ENCODE measurements around the gene SLC25A26.

The SLC25A26 gene

DNA sequence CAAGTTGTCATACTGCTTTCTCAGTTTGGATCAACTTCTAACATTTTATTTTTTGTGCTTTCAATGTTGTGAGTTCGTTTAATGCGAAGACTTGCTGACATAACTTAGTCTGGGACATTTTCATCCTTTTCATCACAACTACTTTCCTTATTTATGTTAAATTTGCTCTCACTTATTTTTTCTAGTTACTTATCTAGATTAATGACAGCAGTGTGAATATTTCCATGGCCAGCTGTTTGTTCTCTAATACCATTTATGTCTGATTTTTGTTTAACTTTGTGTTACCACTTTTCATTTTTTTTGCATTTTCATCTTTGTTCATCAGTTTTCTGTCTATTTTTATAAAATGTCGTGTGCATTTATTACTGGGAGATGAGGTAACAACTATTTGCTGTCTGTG lies 6.2 kb downstream of the SLC25A26 start:
- DNase-seq (ENCODE audit: low read depth in 3 of 3) = no peak

DNA sequence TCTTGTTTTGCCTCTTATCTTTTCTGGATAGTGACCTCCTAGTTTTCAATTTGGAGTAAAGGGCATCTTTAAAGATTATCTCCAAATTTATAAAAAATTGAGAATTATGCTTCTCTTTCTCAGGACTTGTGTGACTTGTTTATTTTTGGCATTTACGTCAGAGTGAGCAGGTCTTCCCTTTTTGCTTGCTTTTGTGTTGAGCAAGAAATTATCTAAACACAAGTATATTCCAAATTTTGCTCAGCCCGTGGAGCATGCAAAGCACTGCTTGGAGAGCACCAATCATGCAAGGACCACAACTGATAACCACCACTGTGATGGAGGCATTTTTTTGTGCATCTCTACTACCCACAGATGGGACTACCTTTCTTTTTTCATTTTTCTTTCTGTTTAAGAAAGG lies 7.1 kb downstream of the SLC25A26 start:
- DNase-seq (ENCODE audit: low read depth in 3 of 3) = no peak

DNA sequence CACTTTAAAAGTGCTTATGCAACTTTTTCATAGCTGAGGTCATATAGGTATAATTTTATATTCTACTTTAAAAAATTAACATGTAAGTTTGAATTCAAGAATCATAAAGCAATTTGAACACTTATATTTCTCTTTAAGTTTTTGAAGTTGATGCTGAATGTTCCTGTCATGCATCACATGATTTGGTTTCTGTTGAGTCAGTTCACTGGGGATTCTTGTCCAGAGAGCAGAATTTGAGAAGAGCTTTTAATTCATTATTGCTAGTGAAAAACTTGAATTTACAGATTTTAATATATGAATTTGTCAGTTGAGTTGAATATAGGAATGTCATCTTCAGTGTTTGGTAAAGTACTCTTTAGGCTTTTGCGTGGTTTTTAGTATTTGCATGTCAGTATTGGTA lies 7.9 kb downstream of the SLC25A26 start:
- no peak for DNase-seq (ENCODE audit: low read depth in 3 of 3)

- DNase-seq (ENCODE audit: low read depth in 3 of 3) = no peak
Observed at GRCh38 chr3:66229931-66230330, 9.1 kb downstream of the SLC25A26 start.

DNA sequence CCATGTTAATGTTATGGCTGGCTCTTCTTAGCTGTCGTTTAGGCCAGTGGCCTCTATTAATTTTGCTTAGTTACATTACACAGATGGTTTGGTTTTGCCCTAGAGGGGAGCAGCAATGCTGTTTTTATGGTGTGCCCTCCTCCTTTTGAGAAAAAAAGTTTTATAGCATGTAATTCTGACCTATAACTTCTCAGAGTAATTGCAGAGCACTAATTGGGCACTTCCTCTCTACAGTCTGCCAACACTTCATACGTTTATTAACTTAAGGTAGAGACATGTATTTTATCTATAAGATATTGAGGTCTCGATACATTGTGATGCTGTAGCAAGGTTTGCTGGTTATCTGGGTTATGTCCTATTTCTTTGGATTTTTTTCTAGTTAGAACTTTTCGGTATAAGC lies 12.2 kb downstream of the SLC25A26 start:
- DNase-seq (ENCODE audit: low read depth in 3 of 3) = no peak

- no peak for DNase-seq (ENCODE audit: low read depth in 3 of 3)
Observed at GRCh38 chr3:66236281-66236680, 15.5 kb downstream of the SLC25A26 start.

DNA sequence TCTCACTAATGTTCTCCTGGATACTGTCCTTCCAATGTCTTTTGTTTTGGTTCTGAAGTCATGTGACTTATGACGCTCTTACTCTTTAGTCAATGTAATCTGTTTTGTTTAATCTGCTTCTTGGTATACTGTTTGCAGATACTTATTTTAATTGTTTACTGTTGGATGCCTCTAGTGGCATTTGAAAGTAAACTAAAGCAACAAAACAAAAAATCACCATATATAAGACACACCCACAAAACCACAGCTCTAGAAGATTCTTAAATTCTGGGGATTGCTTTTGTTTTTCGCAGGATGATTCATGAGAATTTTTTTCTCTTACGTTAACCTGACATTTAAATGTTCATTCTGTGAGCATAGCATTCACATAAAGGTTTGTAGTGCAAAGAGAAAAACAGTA lies 16.8 kb downstream of the SLC25A26 start:
- no peak for DNase-seq (ENCODE audit: low read depth in 3 of 3)

DNA sequence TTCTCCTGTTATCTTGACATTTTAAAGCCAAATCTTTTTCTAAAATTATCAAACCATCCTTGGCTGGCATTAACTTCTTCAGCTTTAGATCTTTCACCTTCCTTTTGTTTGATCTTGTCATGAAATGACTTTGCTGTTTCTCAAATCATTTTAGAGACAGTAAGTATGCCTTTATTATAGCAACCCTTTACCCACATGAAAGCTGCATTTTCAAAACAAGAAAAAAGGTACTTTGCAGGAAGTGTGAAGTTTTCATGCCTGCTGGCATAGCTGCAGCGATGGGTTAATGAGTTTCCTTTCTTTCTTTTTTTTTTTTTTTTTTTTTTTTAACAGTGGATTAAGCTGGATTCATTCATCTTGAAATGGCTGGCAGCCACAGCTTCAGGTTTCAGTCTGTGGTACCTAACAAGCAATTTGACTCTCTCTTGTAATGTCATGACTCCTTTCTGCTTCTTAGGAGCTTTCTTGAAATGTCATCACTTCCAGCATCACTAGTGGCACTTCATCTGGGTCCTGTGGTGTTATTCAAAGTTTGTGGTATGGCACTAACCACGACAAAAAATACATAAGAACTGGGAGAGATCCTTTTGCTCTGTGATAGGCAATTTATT lies 18.8 kb downstream of the SLC25A26 start:
- DNase-seq (ENCODE audit: low read depth in 3 of 3) = no peak

- DNase-seq (ENCODE audit: low read depth in 3 of 3) = no peak
Observed at GRCh38 chr3:66241466-66241865, 20.7 kb downstream of the SLC25A26 start.

DNA sequence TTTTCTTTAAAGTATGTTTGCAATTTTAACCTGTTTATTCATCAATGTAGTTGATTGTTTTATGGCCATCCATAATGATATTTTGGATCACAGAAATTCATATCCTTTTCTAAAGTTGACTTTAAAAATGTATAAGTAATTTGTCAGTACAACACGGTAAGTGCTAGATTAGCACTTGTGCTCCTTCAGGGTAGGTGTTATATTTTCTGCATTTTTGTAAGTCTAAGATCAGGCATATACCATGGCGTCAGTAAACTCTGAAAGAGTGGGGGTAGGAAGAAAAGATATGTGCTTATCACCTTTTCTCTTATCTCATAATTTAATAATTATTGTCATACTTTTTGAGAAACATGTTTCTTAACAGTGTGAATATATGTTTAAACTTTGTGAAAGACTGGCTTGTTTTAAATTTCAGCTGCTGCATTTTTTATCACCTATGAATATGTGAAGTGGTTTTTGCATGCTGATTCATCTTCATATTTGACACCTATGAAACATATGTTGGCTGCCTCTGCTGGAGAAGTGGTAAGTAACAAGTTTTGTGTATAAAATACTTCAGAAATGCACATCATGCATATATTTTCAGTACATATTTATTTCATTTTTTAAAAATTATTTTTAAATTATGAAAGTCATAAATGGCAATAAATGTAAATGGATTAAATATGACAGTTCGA lies 22.1 kb downstream of the SLC25A26 start:
- no peak for DNase-seq (ENCODE audit: low read depth in 3 of 3)

DNA sequence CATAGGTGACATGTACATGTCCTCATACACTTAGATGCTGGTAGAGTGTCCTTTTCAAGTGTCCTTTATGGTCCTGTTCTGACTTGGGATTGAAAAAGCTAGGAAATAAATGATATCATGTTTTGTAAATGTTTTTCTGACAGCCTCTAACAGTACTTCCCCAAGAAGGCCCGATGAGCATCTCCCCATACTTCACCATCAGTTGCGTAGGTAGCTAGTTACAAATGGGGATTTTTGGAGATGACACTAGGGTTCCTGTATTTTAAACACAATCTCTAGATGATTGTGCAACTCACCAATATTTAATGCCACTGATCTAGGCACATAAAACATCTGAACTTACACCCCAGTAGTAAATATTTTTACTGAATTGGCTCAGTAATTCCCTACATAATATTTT lies 27.8 kb downstream of the SLC25A26 start:
- DNase-seq (ENCODE audit: low read depth in 3 of 3) = no peak

DNA sequence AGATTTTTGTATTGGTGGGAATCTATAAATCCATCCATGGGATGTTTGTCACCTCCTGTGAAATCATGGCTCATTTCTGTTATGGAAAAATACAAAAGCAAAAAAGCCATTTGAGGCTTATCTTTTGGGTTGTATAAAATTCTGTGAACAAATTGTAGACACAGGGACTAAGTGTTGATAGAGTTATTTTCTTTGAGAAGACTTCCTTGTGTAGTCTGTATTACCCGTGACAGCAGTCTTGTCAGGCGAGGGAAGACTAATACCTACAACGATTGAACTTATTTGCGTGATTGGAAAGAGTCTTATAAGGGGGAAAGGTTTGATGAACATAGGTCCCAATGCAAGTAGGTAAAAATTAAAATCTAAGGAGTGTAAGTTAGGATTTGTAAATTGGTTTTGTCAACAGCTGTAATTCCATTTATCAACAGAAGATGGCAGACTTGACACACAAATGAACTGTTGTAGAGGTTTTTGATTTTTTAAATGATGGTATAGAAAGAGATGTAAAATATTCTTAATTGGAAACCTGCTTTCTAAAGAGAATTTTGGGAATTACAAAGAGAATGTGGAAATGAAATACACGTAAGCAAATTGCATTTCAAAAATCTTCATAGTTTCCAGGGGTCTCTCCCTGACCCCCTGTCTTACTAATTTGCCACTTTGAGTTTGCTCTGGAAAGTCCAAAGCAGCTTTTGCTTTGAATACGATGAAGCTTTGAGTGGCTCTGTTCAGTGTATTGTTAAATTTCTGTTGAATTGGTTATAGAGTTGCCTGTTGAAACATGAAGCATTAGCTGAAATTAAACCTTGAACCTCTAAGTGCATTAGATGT lies 33.2 kb downstream of the SLC25A26 start:
- DNase-seq (ENCODE audit: low read depth in 3 of 3) = no peak

DNA sequence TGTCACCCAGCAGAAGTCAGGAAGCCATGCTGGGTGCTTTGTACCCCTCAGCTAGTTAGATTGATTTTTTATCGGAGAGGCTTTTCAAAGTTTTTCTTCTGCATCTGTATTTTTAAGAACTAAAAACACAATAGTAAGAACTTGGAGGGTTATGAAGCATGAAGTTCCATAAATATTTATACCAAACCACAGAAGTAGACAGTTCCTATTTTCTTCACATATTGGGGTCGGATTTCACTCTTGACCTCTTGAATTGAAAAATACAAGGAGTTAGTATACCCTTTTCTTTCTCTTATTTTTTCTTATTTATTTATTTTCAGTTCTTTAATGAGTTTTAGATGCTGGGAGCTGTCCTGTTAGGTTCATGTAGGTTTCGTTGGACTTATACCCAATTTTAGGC lies 35.1 kb downstream of the SLC25A26 start:
- no peak for DNase-seq (ENCODE audit: low read depth in 3 of 3)

GRCh38 chr3:66256806-66257205 lies 36.0 kb downstream of the SLC25A26 start:
- no peak for DNase-seq (ENCODE audit: low read depth in 3 of 3)

DNA sequence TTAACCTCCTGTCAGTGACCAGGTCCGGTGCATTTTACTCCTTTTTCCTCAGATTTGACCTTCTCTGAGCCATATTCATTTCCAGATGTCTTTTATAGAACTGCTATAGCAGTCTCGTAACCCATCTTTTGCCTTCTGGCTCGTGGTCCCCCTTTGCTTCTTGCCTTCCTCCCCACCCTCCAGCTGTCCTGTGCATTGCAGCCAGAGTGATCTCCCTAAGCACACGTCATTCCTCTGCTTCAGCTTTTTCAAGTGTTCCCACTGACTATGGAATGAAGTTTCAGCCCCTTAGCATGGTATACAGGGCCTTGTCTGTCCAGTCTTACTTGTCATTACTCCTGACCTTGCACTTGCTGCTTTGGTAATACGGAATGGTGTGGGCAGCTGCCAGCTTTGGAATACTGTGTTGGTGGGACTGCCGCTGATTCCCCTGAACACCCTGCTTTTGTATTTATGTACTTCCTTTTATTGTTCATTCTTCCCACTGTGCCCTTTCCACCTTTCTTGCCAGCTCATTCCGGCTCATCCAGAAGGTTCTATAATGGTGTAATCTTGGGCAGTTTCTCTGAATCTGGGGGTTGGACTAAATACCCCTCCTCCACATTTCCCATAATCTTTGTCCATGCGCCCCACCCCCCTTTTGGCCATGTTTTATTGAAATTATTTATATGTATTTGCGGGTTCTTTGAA lies 38.9 kb downstream of the SLC25A26 start:
- DNase-seq (ENCODE audit: low read depth in 3 of 3) = no peak

DNA sequence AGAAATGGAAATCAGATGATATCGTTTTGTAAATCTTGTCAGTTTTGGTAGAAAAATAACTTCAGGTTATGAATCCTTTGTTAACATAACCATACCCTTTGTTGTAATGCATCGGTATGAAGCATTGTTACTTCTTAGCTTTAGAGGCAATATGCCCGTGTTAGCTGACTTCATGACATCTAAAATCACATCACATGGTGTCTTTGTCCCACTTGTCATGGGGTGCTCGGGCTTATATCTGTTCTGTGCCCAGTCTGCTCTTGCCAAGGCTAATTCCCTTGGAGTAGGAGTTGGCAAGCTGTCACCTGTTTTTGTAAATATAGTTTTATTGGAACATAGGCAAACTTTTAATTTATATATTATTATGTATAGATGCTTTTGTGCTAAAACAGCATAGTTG lies 39.6 kb downstream of the SLC25A26 start:
- DNase-seq (ENCODE audit: low read depth in 3 of 3) = no peak

DNA sequence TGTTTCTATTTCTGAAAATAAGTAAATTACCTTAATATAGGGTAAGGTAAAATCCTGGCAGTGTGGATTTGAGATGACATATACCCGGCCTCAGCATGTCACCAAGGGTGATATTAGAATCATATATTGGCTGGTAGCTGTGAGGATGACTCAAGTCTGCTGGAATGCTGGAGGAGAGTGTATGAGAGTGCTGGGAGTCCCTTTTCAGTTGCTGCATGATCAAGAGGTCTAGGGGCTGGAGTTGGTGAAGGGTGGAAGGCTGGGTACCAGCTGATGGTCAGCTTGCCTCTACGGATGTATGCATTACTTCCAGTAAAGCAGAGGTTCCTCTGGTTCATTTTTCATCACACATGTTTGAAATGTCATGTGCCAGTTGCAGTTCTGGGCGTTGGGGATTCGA lies 40.6 kb downstream of the SLC25A26 start:
- no peak for DNase-seq (ENCODE audit: low read depth in 3 of 3)

DNA sequence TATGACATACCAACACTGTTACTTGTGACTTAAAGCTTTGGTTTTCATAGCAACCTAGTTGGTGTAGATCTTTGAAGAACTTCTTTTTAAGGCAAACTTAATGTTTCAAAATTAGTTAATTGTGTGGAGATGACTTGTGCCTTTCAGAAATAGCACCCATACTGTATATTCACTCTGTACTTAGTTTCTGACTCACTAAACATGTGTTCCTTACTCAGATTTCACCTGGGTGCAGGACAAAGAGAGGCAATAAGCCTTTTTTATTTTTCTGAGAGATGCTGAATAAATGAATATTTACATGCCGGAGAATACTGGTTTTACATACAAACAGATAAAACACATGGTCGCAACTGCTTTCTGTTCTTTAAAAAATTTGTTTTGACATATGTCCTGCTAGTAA lies 44.8 kb downstream of the SLC25A26 start:
- no peak for DNase-seq (ENCODE audit: low read depth in 3 of 3)

GRCh38 chr3:66266551-66266950 lies 45.8 kb downstream of the SLC25A26 start:
- no peak for DNase-seq (ENCODE audit: low read depth in 3 of 3)

GRCh38 chr3:66267031-66267430 lies 46.2 kb downstream of the SLC25A26 start:
- DNase-seq (ENCODE audit: low read depth in 3 of 3) = no peak

- DNase-seq (ENCODE audit: low read depth in 3 of 3) = no peak
Observed at GRCh38 chr3:66267906-66268305, 47.1 kb downstream of the SLC25A26 start.

- DNase-seq (ENCODE audit: low read depth in 3 of 3) = no peak
Observed at GRCh38 chr3:66268864-66269263, 48.1 kb downstream of the SLC25A26 start.
